Type B pancreatic cell (in vitro differentiated cells): ENCODE data around the gene NPAS3. TPM values are rescaled to one million over a fixed set of nuclear protein-coding genes. Genes with fewer than 3 reads are reported as not detected.

Experiments
- DNase-seq: peaks from one replicate; pipeline ENCODE4 v3.0.0; 2021; ENCODE audit warnings: mixed read lengths; ENCODE audit not compliant: unreplicated experiment; ENCODE audit errors: extremely low spot score
- H3K27ac Mint-ChIP-seq: 2 replicates; pipeline ENCODE4 v1.8.0; 2021; ENCODE audit warnings: mild to moderate bottlenecking, mixed read lengths
- H3K27me3 Mint-ChIP-seq: 2 replicates; pipeline ENCODE4 v1.8.0; 2021; ENCODE audit warnings: mixed read lengths
- H3K36me3 Mint-ChIP-seq: 2 replicates; pipeline ENCODE4 v1.8.0; 2021; ENCODE audit warnings: mixed read lengths
- H3K4me1 Mint-ChIP-seq: one replicate; pipeline ENCODE4 v1.8.0; 2021; ENCODE audit warnings: mixed read lengths; ENCODE audit not compliant: unreplicated experiment
- H3K4me3 Mint-ChIP-seq: 2 replicates; pipeline ENCODE4 v1.8.0; 2021; ENCODE audit warnings: mild to moderate bottlenecking, mixed read lengths
- H3K9me3 Mint-ChIP-seq: 2 replicates; pipeline ENCODE4 v1.8.0; 2021; ENCODE audit warnings: mixed read lengths
- total RNA-seq: library from RNA; stranded (reverse); gene quantifications from 2 replicates; pipeline ENCODE4 v1.2.1, GENCODE V29; 2021; ENCODE audit warnings: low replicate concordance
- TF ChIP-seq, protein P1 (sequence below): fragments of 200-600 bp; sonication (generic); conservative IDR thresholded peaks from 2 replicates; pipeline ENCODE4 v1.5.0; 2021; ENCODE audit warnings: antibody characterized with exemption, mild to moderate bottlenecking

The NPAS3 gene
- total RNA-seq, 1 donor from 2014 or later, result 8.7 TPM

DNA sequence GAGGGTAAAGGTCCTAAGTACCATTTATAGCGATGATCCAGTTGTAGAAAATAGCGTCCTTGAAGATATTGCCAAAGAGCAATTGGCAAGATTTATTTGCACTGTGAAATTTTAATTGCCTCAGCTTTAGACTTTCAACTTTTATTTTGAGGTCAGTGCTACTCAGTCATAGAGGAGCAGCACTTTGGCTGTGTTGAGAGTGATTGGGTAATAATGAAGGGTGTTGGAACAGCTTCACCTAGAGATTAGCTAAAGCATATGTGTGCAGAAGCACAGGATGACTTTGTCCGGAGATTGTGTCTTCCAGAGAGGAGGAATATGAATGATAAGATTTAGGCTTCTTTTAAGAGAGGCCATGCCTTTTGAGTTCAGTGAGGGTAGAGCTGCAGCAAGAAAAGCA lies 164.8 kb downstream of the NPAS3 start:
- DNase-seq, result no peak
- Mint-ChIP-seq H3K27me3 (no peaks in the 10 kb centered on the region), H3K9me3 (no peaks in the 10 kb centered on the region), H3K36me3 (no peaks in the 10 kb centered on the region), H3K4me3 (no peak overlapping the region), H3K4me1 (no peaks in the 10 kb centered on the region), H3K27ac (no peak overlapping the region)
- TF ChIP-seq, protein P1, sequence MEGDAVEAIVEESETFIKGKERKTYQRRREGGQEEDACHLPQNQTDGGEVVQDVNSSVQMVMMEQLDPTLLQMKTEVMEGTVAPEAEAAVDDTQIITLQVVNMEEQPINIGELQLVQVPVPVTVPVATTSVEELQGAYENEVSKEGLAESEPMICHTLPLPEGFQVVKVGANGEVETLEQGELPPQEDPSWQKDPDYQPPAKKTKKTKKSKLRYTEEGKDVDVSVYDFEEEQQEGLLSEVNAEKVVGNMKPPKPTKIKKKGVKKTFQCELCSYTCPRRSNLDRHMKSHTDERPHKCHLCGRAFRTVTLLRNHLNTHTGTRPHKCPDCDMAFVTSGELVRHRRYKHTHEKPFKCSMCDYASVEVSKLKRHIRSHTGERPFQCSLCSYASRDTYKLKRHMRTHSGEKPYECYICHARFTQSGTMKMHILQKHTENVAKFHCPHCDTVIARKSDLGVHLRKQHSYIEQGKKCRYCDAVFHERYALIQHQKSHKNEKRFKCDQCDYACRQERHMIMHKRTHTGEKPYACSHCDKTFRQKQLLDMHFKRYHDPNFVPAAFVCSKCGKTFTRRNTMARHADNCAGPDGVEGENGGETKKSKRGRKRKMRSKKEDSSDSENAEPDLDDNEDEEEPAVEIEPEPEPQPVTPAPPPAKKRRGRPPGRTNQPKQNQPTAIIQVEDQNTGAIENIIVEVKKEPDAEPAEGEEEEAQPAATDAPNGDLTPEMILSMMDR, result no peak

DNA sequence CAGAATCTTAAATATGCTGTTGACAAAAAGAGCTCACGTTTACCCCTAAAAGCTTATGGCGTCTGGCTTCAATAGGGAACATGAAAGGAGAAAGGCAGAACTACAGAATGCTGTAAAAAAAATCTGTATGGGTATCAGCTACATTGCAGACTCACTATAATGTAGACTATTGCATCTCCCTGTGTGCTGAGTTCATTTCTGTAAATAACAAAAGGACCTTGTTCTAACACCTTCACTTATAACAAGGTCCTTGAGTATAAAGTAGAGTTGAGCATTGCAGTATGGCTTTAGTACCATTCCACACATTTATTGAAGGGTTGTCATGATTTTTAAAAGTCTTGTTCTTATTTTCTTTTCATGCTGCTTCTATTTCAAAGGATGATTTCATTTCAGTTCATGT lies 165.3 kb downstream of the NPAS3 start:
- H3K36me3 Mint-ChIP-seq, result no peaks in the 10 kb centered on the region
- H3K27me3 Mint-ChIP-seq, result no peaks in the 10 kb centered on the region
- no peaks in the 10 kb centered on the region for H3K9me3 Mint-ChIP-seq
- H3K27ac Mint-ChIP-seq, result no peak overlapping the region
- H3K4me3 Mint-ChIP-seq, result no peak overlapping the region
- TF ChIP-seq, protein P1, result no peak
- no peak for DNase-seq
- H3K4me1 Mint-ChIP-seq, result no peaks in the 10 kb centered on the region

DNA sequence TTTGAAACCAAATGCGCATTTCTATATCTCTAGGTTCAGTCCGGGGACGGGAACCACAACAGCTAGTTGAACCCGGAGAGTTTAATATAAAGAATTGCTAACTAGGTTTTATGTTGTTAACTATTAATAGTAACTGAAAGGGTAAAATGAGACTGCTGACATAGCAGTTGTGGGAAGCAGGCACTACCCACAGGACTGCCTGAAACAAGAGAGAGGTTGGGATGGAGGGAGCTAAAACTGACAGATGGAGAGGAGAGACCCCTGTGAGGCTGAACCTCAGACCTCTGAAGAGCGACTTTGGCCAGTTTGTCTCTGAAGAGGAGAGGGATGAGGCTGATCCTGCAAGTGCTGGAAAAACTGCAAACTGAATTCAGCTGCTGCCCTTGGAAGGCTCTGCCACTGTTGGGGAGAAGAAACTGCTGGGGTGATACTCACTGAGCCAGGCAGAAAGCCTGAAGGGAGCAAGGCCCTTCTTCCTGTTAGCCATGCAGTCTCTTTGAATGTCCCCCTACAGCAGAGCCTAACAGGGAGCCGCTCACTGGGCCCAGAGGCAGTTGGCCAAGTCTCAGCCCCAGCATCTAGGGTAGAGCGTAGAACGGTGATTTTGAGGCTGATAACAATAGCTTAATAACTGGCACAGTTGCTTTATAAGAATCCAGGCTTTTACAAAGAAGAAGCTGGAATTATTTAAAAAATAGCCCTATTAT lies 172.2 kb downstream of the NPAS3 start:
- Mint-ChIP-seq H3K27me3 (no peaks in the 10 kb centered on the region), H3K27ac (no peak overlapping the region), H3K4me1 (no peaks in the 10 kb centered on the region), H3K4me3 (no peak overlapping the region), H3K36me3 (no peaks in the 10 kb centered on the region), H3K9me3 (no peaks in the 10 kb centered on the region)
- TF ChIP-seq, protein P1, result no peak
- DNase-seq, result no peak

DNA sequence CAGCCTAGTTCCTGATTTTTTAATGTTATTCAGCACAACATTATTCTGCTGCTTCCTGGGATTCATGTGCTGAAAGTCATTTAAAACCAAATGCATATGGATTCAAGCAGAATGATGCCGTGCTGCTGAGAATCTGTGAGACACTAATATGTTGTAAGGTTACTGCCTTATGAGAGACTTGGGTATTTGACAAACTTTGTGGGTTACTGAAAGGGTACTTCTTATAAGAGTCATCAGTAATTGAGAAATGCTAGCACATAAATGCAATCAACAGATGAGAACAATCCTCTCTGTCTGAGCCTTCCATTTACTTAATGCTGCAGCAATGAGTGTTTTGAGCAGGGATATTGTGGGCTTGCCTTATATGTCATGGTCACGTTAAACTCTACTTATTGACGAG lies 175.7 kb downstream of the NPAS3 start:
- Mint-ChIP-seq H3K4me1 (no peaks in the 10 kb centered on the region), H3K27ac (no peak overlapping the region), H3K4me3 (no peak overlapping the region), H3K36me3 (no peaks in the 10 kb centered on the region), H3K9me3 (no peaks in the 10 kb centered on the region), H3K27me3 (no peaks in the 10 kb centered on the region)
- no peak for DNase-seq
- TF ChIP-seq, protein P1, result no peak

DNA sequence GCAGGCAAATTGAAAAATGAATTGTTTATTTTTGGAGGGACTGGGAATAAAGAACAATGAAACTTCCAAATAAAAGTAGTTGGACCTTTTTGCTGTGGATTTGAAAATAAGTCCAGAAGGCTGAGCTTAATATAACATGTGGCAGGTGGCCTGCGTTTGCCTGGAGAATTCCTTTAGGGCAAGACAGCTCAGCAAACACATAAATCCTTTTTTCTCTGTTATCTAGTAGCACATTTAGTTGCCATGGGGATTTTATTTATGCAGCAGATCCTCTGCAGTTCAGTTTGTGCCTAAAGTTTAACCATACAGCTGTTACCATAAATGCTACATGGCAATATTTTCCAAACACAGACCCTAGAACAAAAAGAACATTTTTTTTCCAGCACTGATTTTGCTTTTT lies 180.0 kb downstream of the NPAS3 start:
- peaks cover 5% of the 10 kb centered on the region for H3K9me3 Mint-ChIP-seq
- TF ChIP-seq, protein P1, result no peak
- no peaks in the 10 kb centered on the region for H3K27me3 Mint-ChIP-seq
- no peaks in the 10 kb centered on the region for H3K36me3 Mint-ChIP-seq
- H3K27ac Mint-ChIP-seq, result no peak overlapping the region
- H3K4me1 Mint-ChIP-seq, result no peaks in the 10 kb centered on the region
- H3K4me3 Mint-ChIP-seq, result no peak overlapping the region
- DNase-seq, result no peak
